SIG-M5 (cell line): ENCODE measurements around the gene PDZRN4.
"Not testable (repeated sequence)": the region's sequence is repeated elsewhere in the genome, so short reads cannot be mapped to it uniquely, and the experiment has no call there.

Source experiments
- DNase-seq: peaks from one replicate; lab custom pipeline; 2025; lab: John Stamatoyannopoulos, UW

The PDZRN4 gene

DNA sequence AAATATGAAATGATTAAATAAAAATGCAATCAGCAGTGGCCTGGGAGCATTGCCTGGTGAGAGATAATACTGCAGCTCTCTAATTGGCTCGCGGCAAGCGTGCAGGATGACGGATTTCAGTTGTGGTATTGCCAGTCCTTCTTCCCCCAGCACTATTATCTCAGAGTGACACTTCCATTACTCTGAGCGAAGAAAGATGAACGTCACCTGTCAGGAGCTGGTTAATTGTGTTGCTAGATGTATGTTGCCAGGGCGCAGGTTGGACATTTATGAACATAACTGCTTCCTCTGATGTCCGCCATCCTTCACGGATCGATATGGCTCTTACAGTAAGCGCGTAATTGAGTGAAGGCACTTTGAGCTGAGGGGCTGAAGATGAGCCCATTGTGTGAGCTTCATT lies 374.9 kb downstream of the PDZRN4 start:
- DNase-seq: no peak

DNA sequence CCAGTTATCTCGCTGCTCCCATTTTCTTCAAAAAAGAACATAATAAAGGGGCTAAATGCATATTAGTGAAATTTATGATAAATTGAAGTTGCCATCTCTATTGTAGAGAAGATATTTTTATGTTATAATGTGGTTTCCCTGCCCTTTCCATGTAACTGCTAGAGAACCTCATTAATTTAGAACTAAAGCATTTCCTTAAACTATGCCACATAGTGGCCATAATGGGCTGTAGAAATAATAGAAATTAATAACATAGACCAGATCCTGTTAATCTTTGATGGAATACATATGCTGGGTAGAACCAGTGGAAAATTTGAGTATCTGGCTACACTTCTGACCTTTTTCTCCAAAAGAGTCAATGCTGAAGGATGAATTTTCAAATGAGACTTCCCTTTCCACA lies 376.7 kb downstream of the PDZRN4 start:
- DNase-seq: no peak

DNA sequence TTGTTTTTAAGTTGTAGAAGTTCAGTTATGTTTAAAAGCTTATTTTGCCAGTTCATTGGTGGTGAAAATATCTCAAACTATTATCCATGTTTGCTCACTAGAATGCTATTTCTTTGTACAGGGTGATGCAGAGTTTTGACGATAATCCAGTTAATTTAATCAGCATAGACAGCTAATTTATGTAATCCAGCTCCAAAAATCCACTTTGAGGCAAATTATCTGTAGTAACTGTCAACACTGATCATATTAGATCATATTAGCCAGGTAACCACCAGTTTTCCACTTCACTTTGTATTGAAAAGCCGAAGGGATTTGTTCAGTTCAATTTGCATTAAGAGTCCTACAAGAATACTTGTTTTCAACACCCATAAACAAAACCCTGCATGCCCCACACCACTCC lies 378.6 kb downstream of the PDZRN4 start:
- DNase-seq: no peak

DNA sequence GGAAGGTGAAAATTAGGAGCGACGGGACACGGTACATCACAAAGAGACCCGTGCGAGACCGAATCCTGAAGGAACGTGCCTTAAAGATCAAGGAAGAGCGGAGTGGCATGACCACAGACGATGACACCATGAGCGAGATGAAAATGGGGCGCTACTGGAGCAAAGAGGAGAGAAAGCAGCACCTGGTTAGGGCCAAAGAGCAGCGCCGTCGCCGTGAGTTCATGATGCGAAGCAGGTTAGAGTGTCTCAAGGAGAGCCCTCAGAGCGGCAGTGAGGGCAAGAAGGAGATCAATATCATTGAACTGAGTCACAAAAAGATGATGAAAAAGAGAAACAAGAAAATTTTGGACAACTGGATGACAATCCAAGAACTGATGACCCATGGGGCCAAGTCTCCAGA lies 385.3 kb downstream of the PDZRN4 start:
- no peak for DNase-seq

DNA sequence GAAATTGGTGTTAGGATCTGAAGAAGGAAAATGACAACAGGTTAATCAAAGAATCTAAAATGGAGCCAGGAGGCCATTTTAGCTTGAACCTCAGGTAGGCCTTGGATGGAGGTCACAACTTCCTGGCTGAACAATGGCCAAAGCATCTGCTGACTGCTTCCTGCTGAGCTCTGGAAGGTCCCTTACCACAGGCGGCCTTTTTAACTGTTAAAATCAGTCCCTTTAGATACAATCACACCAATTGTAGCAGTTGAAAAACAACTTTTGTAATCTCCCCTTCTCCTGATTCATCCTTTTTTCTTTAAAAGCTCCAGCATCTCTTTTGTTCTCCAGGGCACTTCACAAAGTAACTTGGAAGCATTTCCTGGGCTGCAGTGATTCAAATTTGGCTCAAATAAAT lies 388.8 kb downstream of the PDZRN4 start:
- no peak for DNase-seq

DNA sequence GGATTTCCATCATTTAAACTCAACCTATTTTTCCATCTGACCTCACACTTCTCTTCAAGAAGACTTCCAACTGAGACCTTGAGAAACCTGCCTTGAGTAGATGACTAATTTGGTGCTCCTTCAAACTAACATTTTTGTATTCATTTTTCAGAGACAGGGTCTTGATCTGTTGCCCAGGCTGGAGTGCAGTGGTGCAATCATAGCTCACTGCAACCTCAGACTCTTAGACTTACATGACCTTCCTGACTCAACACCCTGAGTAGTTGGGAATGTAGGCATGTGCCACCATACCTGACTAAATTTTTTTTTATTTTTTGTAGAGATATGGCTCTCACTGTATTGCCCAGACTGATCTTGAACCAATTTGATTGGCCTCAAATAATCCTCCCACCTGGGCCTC lies 389.9 kb downstream of the PDZRN4 start:
- no peak for DNase-seq

DNA sequence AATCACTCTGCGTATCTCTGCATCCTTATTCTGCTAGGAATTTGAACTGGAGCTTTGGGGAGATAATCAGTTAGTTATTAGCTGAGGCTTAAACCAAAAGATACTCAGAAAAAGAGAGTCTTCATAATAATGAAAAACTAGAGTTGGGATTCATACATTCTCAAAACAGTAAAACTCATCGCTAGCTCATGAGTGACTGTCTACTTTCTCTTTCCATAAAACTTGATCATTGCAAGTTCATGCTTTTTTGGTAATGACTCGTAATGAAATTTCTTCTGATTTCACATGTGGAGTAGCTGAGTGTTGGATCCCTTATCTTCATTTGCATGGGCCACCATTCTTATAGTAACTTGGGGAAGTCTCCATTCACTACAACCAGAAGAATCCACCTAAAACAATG lies 397.7 kb downstream of the PDZRN4 start:
- no peak for DNase-seq

DNA sequence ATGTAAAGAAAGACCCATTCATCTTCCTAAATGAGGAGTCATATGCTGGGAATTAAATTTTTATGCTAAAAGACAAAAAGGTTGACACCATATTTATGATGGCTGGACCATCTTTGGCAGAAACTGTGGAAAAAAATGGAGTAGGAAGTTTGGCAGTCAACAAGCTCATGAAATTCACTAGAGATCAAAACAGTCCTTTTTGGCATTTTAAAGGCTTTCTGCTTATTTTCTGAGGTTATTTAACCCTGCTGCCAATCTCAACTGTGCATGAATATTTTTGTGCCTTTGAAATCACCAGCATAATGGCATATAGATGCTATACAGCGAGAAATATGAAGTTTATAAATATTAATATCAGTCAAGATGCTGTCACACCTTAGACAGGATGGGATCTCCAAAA lies 399.5 kb downstream of the PDZRN4 start:
- no peak for DNase-seq

DNA sequence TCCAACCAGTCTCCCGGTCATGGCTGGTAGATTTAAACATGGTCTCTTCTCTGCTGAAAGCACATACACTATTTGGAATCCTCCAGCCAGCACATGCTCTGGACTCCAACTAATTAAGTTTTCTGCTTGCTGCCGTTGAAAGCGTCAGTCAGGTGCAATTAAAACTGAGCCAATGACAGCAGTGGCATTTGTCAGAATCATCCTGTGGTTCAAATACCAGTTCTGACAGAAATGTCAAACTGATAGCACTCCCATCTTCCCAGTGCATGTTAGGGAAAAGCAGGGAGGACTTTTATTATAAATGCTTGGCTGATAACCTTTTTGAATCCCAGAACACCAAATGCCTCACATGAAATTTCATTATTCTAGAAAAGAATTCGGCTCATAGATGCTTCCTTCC lies 401.8 kb downstream of the PDZRN4 start:
- DNase-seq: no peak

DNA sequence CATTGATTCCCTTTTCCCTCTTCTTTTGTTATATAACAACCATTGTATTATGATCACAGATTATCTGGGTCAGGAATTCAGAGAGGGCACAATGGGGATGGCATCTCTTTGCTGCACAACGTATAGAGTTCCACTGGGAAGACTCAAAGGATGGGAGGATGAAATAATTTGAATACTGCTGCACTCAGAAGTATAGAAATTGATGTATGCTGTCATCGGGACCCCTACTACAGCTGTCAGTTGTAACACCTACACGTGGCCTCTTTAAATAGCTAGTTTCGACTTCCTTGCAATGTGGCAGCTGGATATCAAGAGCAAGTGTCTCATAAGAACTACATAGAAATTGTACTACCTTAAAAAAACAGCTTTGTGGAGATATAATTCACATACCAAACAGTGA lies 408.1 kb downstream of the PDZRN4 start:
- DNase-seq: no peak

DNA sequence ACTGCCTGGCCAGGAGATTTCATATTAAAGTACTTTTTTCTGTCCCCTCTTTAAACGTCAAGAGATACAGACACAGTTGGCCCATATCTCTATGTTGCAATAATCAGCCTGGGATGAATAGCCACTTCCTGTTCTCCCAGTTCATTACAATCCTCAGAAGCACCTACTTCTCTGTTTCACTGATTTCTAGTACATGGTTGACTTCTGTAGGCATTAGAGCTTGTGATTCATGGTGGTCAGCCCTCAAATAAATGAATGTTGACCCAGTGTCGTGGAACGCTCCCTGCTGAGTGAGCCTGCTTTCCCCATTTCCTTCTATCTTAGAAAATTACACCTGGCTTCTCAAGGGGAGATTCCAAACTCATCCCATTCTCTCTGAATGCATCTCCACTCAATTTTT lies 416.7 kb downstream of the PDZRN4 start:
- no peak for DNase-seq

DNA sequence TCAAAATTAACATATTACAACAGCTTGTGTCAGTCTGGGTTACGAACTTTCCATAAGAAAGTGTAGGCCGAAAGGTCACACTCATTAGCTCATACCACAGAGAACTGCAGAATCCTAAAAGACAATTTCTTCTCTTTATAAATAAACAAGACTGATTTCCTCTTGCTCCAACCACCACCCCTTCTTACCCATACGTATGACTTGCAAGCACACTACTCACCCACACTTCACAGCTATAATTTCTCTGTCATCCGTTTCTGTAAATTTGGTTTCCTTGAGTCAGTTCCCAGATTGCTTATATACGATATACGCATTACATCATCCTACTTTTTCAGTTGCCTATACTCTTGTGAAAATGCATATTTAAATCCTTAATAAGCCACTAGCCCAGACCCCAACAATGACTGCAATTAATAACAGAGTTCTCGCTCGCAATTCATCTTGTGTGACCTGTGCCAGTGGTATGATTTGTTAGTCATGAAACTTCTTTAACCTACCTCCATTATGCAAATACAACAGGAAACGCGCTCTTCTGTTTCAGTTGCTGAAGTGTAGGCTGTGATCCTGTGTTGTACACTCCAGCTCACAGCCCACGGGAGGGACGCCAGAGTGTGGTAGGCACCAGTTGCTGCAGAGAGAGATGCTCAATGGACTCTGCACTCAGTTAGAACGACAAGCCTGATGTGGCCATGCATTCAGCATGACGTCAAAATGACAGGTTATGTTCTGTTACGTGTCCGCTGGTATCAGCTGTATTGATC lies 417.6 kb downstream of the PDZRN4 start:
- no peak for DNase-seq

DNA sequence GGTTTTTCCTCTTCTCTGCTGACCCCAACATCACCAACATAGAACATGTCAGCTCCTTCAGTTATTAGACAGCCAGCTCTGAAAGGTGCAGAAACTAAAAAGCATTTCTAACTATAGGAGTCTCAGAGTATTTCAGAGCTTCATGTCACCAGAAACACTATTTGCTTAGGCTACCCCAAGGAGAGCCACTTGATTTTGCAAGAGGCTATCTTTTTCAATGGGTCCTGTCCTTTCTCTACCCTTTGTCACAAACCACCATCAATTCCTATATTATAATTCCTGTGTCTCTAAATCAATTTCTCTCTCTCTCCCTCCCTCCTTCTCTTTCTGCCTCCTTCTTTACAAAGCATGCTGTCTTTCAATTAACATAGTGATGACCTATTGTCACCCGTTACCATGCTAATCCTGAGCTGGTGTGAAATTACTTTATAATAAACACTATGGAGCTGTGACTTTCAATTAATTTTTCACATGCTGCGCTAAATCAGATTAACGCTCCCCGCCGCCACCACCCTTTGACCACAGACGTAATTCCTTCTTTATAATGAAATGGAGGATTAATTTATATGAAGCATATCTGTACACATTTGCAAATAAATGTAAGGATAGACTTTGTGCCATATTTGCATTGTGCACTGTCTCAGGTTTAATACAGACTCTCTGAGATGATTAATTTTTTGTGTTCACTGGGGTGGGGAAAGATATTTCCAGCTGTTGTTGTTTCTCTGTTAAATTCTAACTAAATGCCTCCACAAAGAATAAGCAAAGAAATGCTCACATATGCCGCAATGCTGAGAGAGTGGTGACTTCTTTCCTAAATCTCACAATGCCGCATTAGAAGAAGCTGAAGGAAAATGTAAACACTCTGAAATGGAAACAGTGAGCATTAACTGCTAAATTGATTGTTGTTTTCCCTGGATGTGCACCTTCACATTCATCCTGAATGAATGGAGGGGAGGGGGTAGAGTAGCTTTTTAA lies 418.6 kb downstream of the PDZRN4 start:
- no peak for DNase-seq

DNA sequence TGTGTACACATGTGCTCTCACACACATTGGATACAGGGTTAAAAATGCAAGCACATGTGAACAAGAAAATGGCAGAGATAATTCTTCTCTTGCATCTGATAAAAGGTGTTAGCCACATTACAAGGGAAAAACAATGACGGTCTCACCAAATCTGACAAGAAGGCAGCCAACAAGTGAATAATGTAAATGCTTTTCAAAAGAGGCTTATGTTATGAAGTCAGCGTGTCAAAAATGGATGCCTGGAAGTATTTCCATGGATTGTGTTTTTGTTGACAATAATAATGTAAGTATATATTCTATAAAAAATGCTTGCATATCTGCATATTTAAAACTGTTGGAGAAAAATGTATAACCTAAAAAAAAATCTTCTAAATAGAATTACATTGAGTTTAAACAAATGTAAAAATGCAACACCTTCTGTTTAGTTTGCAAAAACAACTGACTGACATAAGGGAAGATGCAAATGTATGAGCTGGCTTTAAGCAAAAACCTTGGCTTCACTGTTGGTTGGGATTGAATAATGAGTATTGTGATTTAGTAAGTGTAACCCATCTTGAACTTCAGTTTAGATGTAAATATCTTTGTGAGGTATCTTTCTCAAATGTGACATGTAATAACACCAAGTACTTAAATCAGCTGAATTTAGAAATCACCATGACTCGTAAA lies 424.9 kb downstream of the PDZRN4 start:
- DNase-seq: no peak

DNA sequence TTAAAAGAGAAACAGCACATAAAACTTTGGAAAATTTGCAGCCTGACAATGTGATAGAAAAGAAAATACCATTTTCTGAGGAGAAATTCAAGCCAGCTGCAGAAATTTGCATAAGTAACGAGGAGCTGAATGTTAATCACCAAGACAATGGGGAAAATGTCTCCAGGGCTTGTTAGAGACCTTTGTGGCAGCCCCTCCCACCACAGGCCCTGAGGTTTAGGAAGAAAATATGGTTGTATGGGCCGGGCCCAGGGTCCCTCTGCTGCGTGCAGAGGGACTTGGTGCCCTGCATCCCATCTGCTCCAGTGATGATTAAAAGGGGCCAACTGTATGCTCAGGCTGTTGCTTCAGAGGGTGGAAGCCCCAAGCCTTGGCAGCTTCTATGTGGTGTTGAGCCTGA lies 427.1 kb downstream of the PDZRN4 start:
- not testable (repeated sequence) for DNase-seq

DNA sequence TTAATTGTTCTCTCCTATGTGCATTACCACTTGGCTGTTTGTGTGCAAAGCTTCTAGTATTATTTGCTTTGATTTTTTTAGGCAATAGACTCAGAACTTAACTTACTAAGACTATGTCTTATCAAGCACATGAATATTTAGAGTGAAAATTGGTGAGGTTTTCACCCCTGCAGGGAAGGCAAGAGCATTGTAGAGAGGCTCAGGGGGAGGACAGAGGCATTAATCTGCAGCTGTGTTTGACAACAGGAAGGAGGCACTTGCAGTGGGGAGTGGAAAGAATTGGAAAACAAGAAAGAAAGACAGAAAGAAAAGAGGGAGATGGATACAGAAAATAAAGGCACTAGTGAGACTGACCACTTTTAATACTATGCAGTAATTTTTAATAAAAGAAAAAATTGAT lies 431.6 kb downstream of the PDZRN4 start:
- DNase-seq: no peak

DNA sequence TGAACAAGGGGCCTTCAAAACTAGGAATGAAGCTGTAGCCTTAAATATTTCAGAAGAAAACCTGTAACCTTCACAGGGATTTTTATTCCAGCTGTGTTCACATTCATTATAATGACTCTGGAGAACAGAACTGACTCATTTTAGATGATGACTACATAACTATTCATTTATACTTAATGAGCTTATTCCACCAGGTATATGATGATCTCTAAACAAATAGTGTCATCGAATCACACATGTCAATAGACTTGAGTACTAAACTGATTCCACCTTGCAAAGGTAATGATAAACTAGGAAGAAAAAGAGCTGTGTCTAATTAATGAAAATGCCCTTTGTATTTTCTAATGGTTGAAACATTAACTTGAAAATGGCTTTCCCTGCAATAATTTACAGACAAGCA lies 433.2 kb downstream of the PDZRN4 start:
- DNase-seq: no peak
